Ishikawa (cell line): ENCODE results near the gene SUCLG2.

Source experiments
- CEBPB ChIP-seq: IDR thresholded peaks from 2 replicates; pipeline ENCODE4 v1.6.1; 2012
- CREB1 ChIP-seq: IDR thresholded peaks from 2 replicates; pipeline ENCODE4 v1.6.1; 2012; ENCODE audit warnings: low read depth
- EGR1 ChIP-seq: IDR thresholded peaks from 2 replicates; pipeline ENCODE4 v1.6.1; 2012
- EP300 ChIP-seq: IDR thresholded peaks from 2 replicates; pipeline ENCODE4 v1.6.1; 2012; ENCODE audit warnings: borderline replicate concordance
- FOXM1 ChIP-seq: IDR thresholded peaks from 2 replicates; pipeline ENCODE4 v1.6.1; 2012; ENCODE audit warnings: low read depth, borderline replicate concordance
- NFIC ChIP-seq: IDR thresholded peaks from 2 replicates; pipeline ENCODE4 v1.6.1; 2012
- RAD21 ChIP-seq: IDR thresholded peaks from 2 replicates; pipeline ENCODE4 v1.6.1; 2012; ENCODE audit warnings: low read depth
- TAF1 ChIP-seq: IDR thresholded peaks from 2 replicates; pipeline ENCODE4 v1.6.1; 2012; ENCODE audit warnings: low read depth, mild to moderate bottlenecking
- TCF12 ChIP-seq: IDR thresholded peaks from 2 replicates; pipeline ENCODE4 v1.6.1; 2012; ENCODE audit warnings: low read depth
- TEAD4 ChIP-seq: IDR thresholded peaks from 2 replicates; pipeline ENCODE4 v1.6.1; 2012
- USF1 ChIP-seq: IDR thresholded peaks from 2 replicates; pipeline ENCODE4 v1.6.1; 2012
- YY1 ChIP-seq: IDR thresholded peaks from 2 replicates; pipeline ENCODE4 v1.6.1; 2012; ENCODE audit warnings: low read depth
- ZBTB7A ChIP-seq: IDR thresholded peaks from 2 replicates; pipeline ENCODE4 v1.6.1; 2012; ENCODE audit warnings: low read depth
- TF ChIP-seq, protein P1 (sequence below): IDR thresholded peaks from 2 replicates; pipeline ENCODE4 v1.6.1; 2012; ENCODE audit warnings: low read depth, mild to moderate bottlenecking
- TF ChIP-seq, protein P2 (sequence below): IDR thresholded peaks from 2 replicates; pipeline ENCODE4 v1.6.1; 2012

SUCLG2 gene

DNA sequence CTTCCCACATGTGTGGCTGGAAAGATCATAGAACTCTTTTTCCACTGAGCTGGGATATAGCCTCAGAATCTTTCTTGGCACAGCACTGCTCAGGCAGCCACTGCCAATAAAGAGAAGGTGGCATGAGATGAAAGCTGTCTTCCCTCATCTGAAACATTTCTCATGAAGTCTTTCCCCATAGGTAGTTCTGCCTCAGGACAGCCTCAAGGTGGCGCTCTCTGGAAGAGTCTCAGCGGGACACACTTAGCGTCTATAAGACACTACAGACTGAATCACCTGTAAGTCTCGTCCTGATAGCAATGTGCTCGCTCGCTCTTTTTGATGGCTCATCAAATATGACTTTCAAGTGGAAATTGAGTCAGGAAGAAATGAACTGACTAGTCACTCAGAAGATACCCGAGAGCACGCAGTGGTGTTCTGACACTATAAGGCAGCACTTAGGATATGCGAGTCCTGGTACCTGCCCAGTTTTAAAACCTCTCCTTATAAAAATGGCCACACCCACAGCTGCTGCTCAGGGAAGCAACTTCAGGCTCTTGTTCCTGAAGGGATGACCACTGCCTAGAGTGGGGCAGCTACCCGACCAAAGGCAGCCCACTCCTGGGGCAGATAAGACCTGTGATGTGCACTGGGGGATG, 269.5 kb downstream of the SUCLG2 start:
- TF ChIP-seq ZBTB7A = no peak
- TF ChIP-seq RAD21 = peak; percentile 39
- TF ChIP-seq TCF12 = no peak
- no peak for TF ChIP-seq YY1
- no peak for TF ChIP-seq USF1

- no peak for TF ChIP-seq CEBPB
- no peak for TF ChIP-seq USF1
- TF ChIP-seq, protein P1, sequence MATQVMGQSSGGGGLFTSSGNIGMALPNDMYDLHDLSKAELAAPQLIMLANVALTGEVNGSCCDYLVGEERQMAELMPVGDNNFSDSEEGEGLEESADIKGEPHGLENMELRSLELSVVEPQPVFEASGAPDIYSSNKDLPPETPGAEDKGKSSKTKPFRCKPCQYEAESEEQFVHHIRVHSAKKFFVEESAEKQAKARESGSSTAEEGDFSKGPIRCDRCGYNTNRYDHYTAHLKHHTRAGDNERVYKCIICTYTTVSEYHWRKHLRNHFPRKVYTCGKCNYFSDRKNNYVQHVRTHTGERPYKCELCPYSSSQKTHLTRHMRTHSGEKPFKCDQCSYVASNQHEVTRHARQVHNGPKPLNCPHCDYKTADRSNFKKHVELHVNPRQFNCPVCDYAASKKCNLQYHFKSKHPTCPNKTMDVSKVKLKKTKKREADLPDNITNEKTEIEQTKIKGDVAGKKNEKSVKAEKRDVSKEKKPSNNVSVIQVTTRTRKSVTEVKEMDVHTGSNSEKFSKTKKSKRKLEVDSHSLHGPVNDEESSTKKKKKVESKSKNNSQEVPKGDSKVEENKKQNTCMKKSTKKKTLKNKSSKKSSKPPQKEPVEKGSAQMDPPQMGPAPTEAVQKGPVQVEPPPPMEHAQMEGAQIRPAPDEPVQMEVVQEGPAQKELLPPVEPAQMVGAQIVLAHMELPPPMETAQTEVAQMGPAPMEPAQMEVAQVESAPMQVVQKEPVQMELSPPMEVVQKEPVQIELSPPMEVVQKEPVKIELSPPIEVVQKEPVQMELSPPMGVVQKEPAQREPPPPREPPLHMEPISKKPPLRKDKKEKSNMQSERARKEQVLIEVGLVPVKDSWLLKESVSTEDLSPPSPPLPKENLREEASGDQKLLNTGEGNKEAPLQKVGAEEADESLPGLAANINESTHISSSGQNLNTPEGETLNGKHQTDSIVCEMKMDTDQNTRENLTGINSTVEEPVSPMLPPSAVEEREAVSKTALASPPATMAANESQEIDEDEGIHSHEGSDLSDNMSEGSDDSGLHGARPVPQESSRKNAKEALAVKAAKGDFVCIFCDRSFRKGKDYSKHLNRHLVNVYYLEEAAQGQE = no peak
- TF ChIP-seq, protein P2, sequence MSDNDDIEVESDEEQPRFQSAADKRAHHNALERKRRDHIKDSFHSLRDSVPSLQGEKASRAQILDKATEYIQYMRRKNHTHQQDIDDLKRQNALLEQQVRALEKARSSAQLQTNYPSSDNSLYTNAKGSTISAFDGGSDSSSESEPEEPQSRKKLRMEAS = no peak
- TF ChIP-seq TAF1 = no peak
- no peak for TF ChIP-seq FOXM1
- TF ChIP-seq CREB1 = no peak
- TF ChIP-seq TCF12 = no peak
- no peak for TF ChIP-seq NFIC
- TF ChIP-seq ZBTB7A = no peak
- TF ChIP-seq RAD21 = no peak
- TF ChIP-seq EGR1 = no peak
- TF ChIP-seq TEAD4 = no peak
- no peak for TF ChIP-seq EP300
- no peak for TF ChIP-seq YY1
These were observed 270.4 kb downstream of the SUCLG2 start for GRCh38 chr3:67384016-67384415.

DNA sequence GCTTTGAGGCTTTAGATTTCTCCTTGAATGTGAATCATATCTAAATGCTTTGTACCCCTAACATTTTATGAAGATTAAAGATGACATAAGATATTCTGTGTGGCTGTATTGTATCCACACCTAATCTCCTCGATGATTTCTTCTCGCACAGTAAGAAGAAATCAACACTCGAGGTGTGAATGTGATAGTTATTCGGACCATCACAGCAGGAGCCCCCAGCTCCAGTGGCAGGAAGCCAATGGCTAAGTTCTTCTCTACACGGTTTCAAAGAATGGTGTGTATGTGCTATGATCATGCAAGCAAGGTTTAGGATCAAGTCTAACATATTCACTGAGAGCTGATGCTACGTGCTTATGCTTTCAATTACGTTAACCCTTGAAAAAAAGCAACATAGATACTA, 271.0 kb downstream of the SUCLG2 start:
- TF ChIP-seq CREB1 (no peak), ZBTB7A (no peak), YY1 (no peak), TAF1 (no peak), USF1 (no peak), NFIC (no peak), TCF12 (no peak), RAD21 (no peak), CEBPB (no peak)
- TF ChIP-seq, protein P2 = no peak
- TF ChIP-seq, protein P1 = no peak

DNA sequence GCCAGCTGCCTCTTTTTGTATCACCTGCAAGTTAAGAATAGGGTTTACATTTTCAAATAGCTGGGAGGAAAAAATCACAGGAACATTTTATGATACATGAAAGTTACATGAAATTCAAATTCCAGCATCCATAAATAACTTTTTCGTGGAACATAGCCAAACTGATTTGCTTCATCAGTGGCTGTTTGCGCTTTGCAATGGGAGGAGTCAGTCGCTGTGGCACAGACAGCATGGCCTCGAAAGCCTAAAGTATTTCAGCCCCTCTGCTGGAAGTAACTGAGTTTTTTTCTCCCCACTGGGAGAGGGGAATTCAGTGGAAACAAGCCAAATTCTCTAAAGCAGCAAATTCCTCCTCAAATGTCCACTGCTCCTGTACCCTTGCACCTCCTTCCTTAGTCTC, 271.9 kb downstream of the SUCLG2 start:
- TF ChIP-seq, protein P2 = no peak
- no peak for TF ChIP-seq TEAD4

DNA sequence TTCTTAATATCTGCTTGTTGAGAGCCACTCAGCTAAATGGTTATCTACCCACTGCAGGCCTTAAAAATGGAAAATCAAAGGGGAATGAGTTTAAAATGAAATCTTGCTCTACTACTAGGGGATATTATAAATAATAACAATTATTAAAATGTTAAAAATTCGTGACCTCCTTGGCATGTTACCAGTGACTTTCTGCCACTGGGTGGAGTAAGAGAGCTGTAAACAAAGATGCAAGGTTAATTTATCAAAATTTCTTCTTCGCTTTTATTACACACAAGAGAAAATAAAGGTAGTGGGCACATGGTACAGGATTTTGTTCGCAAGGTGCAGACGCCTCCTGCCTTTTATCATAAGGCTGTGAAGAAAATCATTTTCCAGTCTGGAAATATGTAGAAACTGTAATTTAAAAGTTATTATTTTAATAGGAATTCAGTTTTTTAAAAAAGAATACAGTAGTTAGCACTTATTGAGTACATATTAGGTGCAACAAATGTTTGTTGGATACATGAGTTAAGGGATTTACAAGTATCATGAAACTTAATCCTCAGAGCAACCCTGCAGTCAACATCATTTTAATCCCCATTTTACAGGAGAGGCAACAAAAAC, 272.6 kb downstream of the SUCLG2 start:
- no peak for TF ChIP-seq YY1
- TF ChIP-seq RAD21 = peak; percentile 65
- 0 out of 2 replicates have a peak, but pooled peaks have one; percentile 25 for TF ChIP-seq NFIC
- TF ChIP-seq TCF12 = no peak
- no peak for TF ChIP-seq CREB1

GRCh38 chr3:67380118-67380517, 274.3 kb downstream of the SUCLG2 start:
- TF ChIP-seq CREB1 (no peak), TEAD4 (no peak), USF1 (no peak), CEBPB (no peak), TAF1 (no peak), EGR1 (no peak)
